ENCODE measurements around the gene TPGS1.

TPGS1 gene

DNA sequence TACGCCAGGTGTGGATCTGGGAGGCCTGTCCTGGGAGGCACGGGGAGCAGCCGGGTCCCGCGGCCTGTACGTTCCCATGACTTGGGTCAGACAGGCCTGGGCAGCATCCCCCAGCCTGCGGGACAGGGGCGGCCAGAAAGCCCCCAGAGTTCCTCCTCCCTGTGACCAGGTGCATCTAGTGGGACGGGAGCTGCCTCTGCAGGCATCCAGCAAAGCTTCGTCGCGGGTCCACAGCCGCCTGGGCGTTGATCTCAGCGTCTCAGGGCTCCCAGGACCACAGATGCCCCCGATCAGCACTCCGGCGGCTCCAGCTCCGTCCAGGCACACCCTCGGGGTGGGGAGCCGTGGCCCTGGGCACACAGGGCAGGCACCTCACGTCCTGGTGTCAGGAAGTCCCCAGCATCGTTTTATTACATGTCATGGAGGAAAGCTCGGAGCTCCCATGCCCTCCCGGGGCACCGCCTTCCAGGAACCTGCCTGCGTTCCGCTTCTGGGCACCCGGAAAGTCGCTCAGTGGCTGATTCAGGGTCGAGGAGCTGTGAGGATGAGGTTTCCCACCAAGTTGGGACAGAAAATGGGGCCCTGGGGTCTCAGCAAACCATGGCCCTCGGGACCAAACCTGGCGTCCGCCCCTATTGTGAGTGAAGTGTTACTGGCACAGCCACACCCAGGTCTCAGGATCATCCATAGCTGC, 35.0 kb downstream of the TPGS1 start:
- no peak for FAIRE-seq

DNA sequence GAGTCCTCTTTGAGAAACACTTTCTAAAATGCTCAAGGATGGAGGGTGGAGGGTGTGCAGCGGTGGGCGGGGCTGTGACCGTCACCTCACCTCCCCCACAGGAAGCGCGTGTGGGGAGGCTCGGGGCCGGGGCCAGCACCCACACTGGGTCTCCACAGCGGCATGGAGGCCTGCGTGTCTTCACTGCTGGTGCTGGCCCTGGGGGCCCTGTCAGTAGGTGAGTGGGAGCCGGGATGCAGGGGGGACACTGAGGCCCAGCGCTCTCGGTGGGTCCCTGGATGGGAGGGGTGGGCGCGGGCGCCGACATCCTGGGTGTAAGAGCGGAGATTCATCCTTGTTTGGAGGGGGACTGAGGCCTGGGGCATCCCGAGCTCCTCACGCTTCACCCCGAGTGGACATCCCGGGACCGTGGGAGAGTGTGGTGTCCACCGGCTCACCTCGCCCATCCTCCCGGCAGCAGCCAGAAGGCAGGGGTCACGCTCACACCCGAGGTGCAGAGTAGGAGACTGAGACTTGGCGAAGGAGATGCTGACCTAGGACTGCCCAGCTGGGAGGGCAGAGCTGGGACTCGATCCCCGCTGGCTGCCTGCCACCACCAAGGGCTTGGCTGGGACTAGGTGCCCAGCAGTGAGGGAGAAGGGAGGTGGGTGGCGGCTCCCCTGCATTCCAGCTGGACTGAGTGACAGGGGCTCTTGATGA, 36.8 kb downstream of the TPGS1 start, which contains the start of gene GZMM:
TSS of gene GZMM (plus strand) at position 144 of the 699 bp plus-strand sequence. CDS start at position 163, 19 bp downstream.
- FAIRE-seq: no peak

DNA sequence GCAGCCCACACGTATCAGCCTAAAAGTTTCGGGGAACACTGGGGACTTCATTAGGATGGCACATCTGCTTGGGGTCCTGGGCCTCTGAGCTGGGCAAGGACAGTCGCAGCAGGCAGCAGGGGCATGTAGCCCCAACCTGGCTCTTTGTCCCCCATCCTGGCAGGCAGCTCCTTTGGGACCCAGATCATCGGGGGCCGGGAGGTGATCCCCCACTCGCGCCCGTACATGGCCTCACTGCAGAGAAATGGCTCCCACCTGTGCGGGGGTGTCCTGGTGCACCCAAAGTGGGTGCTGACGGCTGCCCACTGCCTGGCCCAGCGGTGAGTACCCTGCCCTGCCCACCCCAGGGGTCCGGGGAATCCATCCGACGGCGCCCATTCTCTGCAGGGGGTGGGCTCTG, 39.8 kb downstream of the TPGS1 start:
- FAIRE-seq: no peak

DNA sequence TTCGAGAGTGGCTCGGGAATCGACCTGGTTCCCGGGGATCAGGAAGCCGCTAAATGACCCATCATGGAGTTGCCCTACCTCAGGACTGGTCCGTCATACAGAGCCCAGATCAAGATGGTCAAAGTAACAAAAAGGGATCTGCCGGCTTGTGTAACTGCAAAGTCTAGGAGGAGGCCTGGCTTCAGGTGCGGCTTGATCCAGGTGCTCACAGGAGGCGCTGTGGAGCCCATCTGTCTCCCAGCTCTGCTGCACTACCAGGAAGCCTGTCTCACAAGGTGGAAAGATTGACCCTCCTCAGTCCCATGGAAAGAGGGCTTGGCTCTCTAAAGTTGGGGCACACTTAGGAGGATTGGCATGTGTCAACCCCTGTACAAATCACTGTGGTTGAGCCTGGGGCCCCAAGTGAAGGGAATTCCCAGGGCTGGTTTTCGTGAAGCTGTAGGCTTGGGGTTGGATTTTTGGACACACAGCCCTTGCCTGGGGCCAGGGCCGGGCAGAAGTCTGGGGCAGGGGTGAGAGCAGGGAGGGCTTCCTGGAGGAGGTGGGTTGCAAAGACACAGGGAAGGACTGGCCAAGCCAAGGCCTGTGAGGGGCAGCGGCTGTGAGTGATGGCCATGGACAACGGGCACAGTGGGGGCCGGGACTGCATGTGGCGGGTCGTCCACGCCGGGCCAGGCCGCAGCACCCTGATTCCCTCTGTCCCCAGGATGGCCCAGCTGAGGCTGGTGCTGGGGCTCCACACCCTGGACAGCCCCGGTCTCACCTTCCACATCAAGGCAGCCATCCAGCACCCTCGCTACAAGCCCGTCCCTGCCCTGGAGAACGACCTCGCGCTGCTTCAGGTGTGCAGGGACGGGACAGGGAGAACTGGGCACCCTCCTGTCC, 40.8 kb downstream of the TPGS1 start:
- no peak for FAIRE-seq

DNA sequence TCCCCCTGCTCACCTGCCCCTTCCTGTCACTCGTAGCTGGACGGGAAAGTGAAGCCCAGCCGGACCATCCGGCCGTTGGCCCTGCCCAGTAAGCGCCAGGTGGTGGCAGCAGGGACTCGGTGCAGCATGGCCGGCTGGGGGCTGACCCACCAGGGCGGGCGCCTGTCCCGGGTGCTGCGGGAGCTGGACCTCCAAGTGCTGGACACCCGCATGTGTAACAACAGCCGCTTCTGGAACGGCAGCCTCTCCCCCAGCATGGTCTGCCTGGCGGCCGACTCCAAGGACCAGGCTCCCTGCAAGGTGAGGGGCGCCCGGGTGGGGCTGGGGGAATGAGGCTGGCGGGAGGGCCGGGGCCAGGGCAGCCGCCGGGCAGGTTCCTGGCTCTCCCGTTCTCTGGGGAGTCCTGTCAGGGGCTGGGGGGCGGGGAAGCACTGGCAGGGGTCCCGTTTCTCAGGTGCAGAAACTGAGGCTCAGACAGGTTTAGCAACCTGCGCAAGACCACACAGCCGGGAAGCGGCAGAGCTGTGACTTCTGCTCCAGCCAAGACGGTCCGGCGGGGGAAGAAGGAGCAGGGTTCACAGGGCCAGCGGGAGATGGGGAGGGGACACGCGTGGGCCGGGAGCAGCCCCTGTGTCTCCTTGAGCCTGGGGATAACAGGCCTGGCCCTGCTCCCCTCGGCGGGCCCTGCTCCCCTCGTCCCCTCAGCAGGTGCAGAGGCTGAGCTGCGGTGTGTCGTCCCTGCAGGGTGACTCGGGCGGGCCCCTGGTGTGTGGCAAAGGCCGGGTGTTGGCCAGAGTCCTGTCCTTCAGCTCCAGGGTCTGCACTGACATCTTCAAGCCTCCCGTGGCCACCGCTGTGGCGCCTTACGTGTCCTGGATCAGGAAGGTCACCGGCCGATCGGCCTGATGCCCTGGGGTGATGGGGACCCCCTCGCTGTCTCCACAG, 41.9 kb downstream of the TPGS1 start:
- no peak for FAIRE-seq

DNA sequence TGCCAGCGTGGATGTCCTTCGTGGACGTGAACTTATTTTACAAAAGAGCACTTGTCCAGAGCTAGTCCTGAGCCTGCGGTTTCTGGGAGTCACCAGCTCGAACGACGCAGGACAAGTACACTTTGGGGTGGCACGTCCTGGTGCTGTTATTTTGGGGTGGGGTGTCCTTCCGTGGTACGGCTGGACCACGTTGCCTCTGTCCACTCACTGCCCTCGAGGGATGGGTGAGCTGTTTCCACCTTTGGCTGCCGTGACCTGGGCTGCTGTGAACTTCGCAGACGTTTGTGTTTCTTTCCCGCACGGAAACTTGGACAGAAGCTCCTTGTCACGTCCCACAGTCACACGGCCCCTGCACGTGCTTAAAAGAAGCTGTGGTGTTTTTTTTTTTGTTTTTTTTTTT, 47.5 kb downstream of the TPGS1 start:
- no peak for FAIRE-seq

DNA sequence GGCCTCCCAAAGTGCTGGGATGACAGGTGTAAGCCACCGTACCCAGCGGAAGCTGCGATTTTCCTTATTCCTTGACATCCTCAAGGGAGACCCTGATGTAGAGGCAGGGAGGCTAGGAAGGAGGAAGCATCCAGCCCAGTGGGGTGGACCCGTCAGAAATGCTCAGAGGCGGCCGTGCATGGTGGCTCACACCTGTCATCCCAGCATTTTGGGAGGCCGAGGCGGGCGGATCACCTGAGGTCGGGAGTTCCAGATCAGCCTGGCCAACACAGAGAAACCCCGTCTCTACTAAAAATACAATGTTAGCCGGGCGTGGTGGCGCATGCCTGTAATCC, 48.1 kb downstream of the TPGS1 start:
- FAIRE-seq: no peak

DNA sequence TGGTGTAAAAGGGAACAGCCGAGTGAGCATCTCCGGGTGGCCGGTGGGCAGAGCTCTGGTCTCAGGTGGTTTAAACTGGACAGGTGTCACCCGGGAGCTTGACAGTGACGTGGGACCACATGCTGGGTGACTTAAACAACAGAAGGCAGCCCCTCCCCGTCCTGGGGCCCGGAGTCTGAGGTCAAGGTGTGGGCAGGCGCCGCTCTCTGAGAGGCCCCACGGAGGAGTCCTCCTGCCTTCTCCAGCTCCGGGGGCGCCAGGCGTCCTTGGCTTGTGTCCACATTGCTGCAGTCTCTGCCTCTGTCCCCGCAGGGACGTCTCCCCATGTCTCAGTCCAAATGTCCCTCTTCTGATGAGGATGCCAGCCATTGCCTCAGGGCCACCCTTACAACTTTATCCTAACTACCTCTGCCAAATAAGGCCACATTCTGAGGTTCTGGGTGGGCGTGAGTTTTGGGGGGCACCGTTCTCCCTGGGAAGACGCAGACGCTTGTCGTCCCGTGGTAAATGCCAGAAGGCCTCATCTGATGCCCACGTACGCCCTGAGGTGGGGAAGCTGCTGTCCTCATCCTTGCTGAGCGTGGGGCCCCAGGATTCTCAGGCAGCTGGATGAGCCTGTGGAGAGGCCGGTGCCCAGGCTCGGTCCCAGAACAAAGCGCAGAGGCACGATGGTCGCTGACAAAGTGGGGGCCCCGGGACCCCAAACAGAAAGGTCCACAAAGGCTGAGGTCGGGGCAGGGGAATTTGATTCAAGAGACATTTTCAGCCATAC, 49.5 kb downstream of the TPGS1 start:
- FAIRE-seq: no peak

DNA sequence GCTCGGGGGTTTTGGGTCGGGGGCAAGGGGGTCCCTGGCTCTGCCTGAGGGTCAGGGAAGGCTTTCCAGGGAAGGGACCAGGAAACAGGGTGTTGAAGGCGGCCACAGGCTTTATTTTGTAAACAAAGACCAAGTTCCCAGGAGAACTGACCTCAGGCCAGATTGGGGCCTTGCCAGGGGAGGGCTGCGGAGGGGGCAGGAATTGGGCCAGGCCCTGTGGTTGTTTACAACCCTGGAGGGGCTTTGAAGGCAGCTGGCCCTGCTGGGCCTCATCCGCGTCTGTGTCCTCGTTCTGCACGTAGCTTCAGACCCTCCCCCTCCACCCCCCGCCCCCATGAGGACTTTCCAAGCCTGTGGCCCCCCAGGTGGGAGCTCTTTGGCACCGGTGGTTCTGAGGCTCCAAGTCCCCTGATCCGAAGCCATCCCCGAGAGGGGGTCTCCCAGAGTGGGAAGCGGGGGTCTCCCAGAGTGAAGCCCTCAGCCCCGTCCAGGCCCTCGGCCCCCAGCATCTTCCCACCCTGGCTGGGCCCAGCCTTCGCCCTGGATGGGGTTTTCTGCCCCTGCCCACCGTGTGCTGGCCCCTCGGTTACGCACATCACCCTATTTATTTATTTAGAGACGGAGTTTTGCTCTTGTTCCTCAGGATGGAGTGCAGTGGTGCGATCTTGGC, 51.6 kb downstream of the TPGS1 start:
- no peak for FAIRE-seq

DNA sequence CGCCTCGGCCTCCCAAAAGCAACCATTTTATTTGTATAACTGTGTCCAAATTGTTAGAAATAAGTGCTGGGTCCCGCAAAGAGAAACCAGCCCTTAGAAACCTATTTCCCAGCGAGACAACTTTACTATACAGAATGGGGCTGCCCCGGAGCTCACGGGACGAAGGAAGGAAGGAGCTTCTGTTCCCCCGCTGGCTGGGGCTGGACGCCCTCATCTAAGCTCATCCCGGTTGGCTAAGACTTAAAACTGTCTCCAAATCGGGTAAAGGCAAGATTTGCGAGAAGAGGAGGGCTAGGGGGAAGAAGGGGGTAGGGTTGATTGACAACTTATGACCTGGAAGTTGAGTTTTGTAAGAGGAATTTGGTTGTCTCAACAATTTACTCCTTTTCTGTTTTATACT, 52.8 kb downstream of the TPGS1 start:
- no peak for FAIRE-seq

GRCh38 chr19:566403-566802, 59.1 kb downstream of the TPGS1 start:
- no peak for FAIRE-seq

GRCh38 chr19:566844-567243, 59.5 kb downstream of the TPGS1 start:
- FAIRE-seq: no peak

DNA sequence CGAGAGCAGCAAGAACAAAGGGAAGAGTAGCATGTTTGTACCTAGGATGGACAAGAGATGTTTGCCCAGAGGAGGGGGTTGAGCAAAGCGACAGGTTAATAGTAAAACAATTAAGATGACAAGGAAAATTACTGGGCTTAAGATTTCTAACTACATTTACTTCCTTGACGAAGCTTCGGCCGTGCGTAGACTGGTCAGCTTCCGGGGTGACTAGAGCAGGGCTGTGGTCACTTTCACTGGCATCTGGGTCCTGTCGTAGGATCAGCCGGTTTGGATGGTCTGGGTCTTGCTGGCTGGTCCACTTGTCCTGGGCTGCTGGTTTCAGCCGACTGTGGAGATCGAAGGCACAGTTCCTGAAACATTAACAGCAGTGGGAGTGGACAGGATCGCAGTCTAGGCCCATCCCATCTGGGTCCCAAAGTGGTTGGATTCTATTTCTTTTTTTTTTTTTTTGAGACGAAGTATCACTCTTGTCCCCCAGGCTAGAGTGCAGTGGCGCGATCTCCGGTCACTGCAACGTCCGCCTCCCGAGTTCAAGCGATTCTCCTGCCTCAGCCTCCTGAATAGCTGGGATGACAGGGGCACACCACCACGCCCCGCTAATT, 60.1 kb downstream of the TPGS1 start:
- no peak for FAIRE-seq
